ENCODE results near the gene PHGDH. TPM values are rescaled to one million over a fixed set of nuclear protein-coding genes. Genes with fewer than 3 reads are reported as not detected.

Gene PHGDH
- total and polyA plus RNA-seq, 2 of the 13 experiments (the other 11 are each of a cell fraction or from before 2014, with no cell fraction given) = 95.8 to 133 TPM

DNA sequence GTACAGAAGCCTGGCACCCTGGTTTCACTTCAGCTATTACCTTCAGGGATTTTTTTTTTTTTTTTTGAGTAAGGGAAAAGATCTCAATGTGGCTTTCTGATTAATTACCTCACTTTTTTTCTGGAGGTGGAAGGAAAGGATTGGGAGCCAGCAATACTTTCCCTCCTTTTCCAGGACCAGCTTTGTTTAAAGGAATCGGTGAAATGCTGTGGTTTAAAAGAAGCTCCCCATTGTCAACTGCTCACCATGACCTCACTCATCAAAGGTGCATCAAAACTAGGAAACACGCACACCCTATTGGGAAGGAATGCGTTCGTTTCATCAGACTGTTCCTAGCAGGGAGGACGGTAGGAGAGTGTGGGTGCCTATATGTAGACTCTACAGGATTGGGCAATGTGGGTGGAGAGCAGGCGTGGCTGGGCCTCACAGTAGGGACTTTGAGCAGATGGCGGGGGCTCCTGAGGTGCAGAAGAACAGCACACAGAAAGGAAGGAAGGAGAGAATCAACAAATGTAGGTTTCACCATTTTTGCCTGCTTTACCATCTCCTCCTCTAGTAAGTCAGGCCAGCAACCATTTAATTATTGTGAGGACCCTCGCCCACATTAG lies 13.0 kb downstream of the PHGDH start (continued):
- TF ChIP-seq, protein P1, sequence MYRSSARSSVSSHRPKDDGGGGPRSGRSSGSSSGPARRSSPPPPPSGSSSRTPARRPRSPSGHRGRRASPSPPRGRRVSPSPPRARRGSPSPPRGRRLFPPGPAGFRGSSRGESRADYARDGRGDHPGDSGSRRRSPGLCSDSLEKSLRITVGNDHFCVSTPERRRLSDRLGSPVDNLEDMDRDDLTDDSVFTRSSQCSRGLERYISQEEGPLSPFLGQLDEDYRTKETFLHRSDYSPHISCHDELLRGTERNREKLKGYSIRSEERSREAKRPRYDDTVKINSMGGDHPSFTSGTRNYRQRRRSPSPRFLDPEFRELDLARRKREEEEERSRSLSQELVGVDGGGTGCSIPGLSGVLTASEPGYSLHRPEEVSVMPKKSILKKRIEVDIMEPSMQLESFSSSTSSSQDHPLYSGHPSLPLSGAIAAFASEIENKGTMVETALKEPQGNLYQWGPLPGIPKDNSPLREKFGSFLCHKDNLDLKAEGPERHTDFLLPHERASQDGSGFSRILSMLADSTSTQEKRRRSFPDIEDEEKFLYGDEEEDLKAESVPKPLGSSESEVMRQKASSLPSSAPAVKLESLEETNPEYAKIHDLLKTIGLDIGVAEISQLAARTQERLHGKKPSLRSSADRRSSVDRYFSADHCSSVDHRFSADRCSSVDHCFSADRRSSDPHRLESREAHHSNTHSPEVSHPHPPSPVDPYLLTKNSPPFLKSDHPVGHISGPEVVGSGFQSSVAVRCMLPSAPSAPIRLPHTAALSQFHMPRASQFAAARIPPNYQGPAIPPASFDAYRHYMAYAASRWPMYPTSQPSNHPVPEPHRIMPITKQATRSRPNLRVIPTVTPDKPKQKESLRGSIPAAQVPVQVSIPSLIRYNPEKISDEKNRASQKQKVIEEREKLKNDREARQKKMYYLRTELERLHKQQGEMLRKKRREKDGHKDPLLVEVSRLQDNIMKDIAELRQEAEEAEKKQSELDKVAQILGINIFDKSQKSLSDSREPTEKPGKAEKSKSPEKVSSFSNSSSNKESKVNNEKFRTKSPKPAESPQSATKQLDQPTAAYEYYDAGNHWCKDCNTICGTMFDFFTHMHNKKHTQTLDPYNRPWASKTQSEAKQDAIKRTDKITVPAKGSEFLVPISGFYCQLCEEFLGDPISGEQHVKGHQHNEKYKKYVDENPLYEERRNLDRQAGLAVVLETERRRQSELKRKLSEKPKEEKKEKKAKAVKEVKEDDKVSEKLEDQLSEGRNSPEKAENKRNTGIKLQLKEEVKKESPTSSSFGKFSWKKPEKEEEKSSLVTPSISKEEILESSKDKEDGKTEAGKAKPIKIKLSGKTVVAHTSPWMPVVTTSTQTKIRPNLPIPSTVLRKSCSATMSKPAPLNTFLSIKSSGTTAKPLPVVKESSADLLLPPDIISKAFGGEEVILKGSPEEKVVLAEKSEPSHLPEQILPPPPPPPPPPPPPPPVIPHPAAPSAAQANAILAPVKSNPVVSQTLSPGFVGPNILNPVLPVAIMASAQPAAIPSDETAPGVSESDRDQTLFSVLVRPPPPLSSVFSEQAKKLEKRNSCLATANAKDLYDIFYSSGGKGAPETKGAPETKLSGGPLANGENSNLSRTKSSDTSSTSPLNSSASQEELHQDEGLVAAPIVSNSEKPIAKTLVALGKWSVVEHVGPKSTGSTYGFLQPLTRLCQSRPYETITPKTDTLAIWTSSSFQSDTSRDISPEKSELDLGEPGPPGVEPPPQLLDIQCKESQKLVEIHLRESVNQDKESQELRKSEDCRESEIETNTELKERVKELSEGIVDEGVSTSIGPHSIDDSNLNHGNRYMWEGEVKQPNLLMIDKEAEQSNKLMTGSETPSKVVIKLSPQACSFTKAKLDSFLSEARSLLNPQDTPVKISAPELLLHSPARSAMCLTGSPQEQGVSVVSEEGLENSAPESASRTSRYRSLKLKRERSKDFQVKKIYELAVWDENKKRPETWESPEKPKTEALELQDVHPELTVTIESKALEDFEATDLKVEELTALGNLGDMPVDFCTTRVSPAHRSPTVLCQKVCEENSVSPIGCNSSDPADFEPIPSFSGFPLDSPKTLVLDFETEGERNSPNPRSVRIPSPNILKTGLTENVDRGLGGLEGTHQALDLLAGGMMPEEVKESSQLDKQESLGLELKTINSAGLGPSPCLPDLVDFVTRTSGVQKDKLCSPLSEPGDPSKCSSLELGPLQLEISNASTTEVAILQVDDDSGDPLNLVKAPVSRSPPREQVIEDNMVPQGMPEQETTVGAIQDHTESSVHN (CRISPR knock-in tag; IDR thresholded peaks at IDR 0.05) = no peak
- TF ChIP-seq, protein P2, sequence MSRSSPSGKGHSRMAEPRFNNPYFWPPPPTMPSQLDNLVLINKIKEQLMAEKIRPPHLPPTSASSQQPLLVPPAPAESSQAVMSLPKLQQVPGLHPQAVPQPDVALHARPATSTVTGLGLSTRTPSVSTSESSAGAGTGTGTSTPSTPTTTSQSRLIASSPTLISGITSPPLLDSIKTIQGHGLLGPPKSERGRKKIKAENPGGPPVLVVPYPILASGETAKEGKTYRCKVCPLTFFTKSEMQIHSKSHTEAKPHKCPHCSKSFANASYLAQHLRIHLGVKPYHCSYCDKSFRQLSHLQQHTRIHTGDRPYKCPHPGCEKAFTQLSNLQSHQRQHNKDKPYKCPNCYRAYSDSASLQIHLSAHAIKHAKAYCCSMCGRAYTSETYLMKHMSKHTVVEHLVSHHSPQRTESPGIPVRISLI (CRISPR knock-in tag; IDR thresholded peaks at IDR 0.05; ENCODE audit: borderline replicate concordance) = no peak
- 0 out of 2 replicates have a peak, but pooled peaks have one; percentile 23 for TF ChIP-seq NFYC (CRISPR knock-in tag; IDR thresholded peaks at IDR 0.05)
- TF ChIP-seq SNAI1 (CRISPR knock-in tag; IDR thresholded peaks at IDR 0.05; ENCODE audit: borderline replicate concordance) = no peak
- TF ChIP-seq, protein P3, sequence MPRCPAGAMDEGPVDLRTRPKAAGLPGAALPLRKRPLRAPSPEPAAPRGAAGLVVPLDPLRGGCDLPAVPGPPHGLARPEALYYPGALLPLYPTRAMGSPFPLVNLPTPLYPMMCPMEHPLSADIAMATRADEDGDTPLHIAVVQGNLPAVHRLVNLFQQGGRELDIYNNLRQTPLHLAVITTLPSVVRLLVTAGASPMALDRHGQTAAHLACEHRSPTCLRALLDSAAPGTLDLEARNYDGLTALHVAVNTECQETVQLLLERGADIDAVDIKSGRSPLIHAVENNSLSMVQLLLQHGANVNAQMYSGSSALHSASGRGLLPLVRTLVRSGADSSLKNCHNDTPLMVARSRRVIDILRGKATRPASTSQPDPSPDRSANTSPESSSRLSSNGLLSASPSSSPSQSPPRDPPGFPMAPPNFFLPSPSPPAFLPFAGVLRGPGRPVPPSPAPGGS (CRISPR knock-in tag; IDR thresholded peaks at IDR 0.05) = no peak
- TF ChIP-seq ZNF589 (CRISPR knock-in tag; conservative IDR thresholded peaks at IDR 0.05) = 0 out of 2 replicates have a peak, but pooled peaks have one; percentile 64
- no peak for TF ChIP-seq YEATS2 (CRISPR knock-in tag; IDR thresholded peaks at IDR 0.05; ENCODE audit: borderline replicate concordance)
- TF ChIP-seq, protein P4, sequence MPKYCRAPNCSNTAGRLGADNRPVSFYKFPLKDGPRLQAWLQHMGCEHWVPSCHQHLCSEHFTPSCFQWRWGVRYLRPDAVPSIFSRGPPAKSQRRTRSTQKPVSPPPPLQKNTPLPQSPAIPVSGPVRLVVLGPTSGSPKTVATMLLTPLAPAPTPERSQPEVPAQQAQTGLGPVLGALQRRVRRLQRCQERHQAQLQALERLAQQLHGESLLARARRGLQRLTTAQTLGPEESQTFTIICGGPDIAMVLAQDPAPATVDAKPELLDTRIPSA (CRISPR knock-in tag; IDR thresholded peaks at IDR 0.05; ENCODE audit: borderline replicate concordance) = no peak
- TF ChIP-seq DR1 (CRISPR knock-in tag; IDR thresholded peaks at IDR 0.05) = peak; percentile 62; the same call in 1 of the 2 replicates
- TF ChIP-seq, protein P5, sequence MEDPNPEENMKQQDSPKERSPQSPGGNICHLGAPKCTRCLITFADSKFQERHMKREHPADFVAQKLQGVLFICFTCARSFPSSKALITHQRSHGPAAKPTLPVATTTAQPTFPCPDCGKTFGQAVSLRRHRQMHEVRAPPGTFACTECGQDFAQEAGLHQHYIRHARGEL (CRISPR knock-in tag; IDR thresholded peaks at IDR 0.05) = no peak
- TF ChIP-seq FOXJ3 (CRISPR knock-in tag; IDR thresholded peaks at IDR 0.05; ENCODE audit: borderline replicate concordance) = no peak; the same call in 1 of the 2 replicates
- TF ChIP-seq, protein P6, sequence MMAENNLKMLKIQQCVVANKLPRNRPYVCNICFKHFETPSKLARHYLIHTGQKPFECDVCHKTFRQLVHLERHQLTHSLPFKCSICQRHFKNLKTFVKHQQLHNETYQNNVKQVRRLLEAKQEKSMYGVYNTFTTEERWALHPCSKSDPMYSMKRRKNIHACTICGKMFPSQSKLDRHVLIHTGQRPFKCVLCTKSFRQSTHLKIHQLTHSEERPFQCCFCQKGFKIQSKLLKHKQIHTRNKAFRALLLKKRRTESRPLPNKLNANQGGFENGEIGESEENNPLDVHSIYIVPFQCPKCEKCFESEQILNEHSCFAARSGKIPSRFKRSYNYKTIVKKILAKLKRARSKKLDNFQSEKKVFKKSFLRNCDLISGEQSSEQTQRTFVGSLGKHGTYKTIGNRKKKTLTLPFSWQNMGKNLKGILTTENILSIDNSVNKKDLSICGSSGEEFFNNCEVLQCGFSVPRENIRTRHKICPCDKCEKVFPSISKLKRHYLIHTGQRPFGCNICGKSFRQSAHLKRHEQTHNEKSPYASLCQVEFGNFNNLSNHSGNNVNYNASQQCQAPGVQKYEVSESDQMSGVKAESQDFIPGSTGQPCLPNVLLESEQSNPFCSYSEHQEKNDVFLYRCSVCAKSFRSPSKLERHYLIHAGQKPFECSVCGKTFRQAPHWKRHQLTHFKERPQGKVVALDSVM (CRISPR knock-in tag; IDR thresholded peaks at IDR 0.05) = peak; percentile 71
- no peak for TF ChIP-seq POLR2G (IDR thresholded peaks at IDR 0.05; ENCODE audit: low read depth, low read length)

All from HepG2 (cell line).